Retinal pigment epithelial cell (primary cell): ENCODE measurements around the gene C6orf163.

ENCODE experiments used
- DNase-seq: peaks from one replicate; pipeline ENCODE4 v3.0.0-alpha.2; 2010; ENCODE audit warnings: low read depth
- H3K4me3 ChIP-seq: 2 replicates; pipeline ENCODE4 v1.5.1; 2011; ENCODE audit warnings: mild to moderate bottlenecking, low read length, control low read depth, moderate library complexity
- TF ChIP-seq, protein P1 (sequence below): conservative IDR thresholded peaks from 2 replicates; pipeline ENCODE4 v1.5.1; 2011; ENCODE audit warnings: low read depth, low read length, control low read depth, inconsistent platforms

Gene C6orf163

DNA sequence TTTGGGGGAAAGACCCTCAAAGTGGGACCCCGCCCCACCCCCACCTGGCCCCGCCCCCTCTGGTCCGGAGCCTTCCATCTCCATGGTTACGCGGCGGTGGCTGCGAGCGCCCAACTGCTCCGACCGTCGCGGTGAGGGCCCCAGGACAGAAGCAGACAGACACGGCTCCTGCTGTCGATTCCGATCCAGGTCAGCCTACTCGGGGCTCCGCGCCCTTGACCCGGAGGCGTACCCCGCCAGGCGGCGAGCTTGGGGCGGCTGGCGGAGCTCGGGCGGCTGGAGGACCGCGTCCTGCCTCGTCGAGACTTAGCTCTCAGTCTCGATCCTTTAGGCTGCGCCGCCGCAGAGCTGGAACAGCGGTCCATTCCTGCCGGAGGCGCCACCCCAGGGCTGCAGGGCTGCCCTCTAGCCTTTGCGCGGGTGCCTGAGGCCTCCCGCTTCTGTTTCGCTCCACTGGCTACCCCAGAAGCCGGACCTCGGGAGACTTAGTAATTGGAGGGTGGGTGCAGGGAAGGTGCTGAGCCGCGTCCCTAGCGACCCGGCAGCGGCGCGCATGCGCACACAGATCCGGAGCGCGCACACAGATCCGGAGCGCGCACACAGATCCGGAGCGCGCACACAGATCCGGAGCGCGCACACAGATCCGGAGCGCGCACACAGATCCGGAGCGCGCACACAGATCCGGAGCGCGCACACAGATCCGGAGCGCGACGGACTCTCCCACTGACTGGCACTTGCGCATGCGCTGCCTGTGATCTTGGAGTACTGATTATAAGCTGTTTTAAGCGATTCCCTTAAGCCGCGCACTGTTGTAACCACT, 63.5 kb downstream of the C6orf163 start, which contains the start of gene CFAP206:
TSS of gene CFAP206 (plus strand) at position 72 of the 820 bp plus-strand sequence. CDS start 1,868 bp downstream, outside the sequence.
- H3K4me3 ChIP-seq: peak within 1 kb of the TSS; percentile 84
- TF ChIP-seq, protein P1, sequence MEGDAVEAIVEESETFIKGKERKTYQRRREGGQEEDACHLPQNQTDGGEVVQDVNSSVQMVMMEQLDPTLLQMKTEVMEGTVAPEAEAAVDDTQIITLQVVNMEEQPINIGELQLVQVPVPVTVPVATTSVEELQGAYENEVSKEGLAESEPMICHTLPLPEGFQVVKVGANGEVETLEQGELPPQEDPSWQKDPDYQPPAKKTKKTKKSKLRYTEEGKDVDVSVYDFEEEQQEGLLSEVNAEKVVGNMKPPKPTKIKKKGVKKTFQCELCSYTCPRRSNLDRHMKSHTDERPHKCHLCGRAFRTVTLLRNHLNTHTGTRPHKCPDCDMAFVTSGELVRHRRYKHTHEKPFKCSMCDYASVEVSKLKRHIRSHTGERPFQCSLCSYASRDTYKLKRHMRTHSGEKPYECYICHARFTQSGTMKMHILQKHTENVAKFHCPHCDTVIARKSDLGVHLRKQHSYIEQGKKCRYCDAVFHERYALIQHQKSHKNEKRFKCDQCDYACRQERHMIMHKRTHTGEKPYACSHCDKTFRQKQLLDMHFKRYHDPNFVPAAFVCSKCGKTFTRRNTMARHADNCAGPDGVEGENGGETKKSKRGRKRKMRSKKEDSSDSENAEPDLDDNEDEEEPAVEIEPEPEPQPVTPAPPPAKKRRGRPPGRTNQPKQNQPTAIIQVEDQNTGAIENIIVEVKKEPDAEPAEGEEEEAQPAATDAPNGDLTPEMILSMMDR: peak; percentile 23
- DNase-seq: peak; percentile 62

DNA sequence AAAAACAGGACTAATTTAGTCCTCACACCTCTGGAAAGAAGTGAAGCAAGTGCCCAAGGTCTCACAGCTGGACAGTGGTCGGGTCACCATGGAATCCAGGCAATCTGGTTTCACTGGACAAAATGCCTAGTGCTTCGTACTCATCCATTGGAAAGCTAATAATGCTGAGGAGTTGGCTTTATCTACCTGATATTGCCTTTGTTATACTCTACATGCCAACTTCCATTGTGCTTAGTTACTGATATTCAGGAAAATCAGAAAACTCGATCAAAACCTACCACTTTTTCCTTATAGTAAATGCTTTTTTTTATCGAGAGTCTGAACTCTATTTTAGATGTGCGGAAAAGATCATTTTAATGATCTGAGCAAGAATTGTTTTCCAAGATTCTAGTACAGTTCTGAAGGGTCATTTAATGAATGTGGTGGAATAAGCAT, 64.1 kb downstream of the C6orf163 start:
- no peak for DNase-seq
- TF ChIP-seq, protein P1: no peak
- peak overlapping the region; percentile 53 for H3K4me3 ChIP-seq
